ENCODE data around the gene PIK3R1. TPM values are rescaled to one million over a fixed set of nuclear protein-coding genes. Genes with fewer than 3 reads are reported as not detected.

Gene PIK3R1
- total RNA-seq, 4 donors from 2014 or later = 44.9 to 222 (median 81.6) TPM

DNA sequence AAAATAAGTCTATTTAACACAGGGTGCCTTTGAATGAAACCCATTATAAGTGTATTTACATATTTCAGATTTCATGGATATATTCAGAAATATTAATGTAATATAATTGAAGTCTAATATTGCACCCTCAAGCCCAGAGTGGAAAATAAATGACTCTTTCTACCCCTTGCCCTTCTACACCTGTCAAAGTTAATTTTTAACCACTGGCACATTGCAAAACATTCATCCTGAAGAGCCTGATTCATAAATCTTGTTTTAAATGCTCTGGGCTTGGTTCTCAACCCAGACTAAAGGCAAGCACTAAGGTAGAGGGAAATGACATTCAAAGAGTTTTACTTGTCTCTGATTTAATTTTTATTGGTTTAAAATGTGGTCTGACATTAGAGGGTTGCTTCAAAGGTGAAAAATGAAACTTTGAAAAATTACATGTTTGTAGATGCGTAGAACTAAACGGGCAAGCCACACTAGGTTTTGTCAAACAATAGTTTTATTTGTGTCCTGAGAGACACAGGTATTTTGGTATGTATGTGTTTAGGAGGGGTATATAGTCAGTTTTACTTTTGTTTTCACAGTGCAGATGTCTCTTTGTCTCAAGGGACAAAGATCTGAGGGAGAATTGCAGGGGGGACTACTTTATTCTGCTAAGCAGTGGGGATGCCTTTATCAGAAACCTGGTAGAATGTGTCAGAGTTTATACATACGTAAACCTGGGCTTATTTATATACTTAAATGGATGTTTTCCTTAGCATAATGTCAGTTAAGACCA lies 69.7 kb downstream of the PIK3R1 start:
- H3K27ac ChIP-seq = peak overlapping the region; percentile 84 to 93 (median 90)
- no peak for DNase-seq
- H3K9me3 ChIP-seq = no peaks in the 10 kb centered on the region
- TF ChIP-seq POLR2A (IDR thresholded peaks at IDR 0.05) (no peak), EP300 (IDR thresholded peaks at IDR 0.05; ENCODE audit: low read depth) (no peak), CTCF (IDR thresholded peaks at IDR 0.05) (no peak), POLR2AphosphoS5 (IDR thresholded peaks at IDR 0.05) (no peak)
- in situ Hi-C loops (cut with MboI; ENCODE audit: low pct_ligation_motif_present in 1 of 4, low pct_unique_long_range_greater_than_20kb in 1 of 4, low sequenced_read_pairs in 3 of 4) = loop anchor here (5.0 to 25.0 kb wide), 4 partner anchors 172 to 677 kb away; no protein-coding TSS in a partner anchor
- H3K4me1 ChIP-seq = peaks cover 37 to 72% (median 60%) of the 10 kb centered on the region in 4 donors
- no peak overlapping the region for H3K4me3 ChIP-seq
- WGBS, 2 donors (ENCODE audit: low coverage in 1 of 2) = 32 to 75% methylated on average over 3 of the region's 3 CpGs
- intact Hi-C loops (cut with DNase I; ENCODE audit: low total_unique reads) = no loop called here
- no peaks in the 10 kb centered on the region for H3K27me3 ChIP-seq
- H3K36me3 ChIP-seq = peaks cover 0 to 19% (median 12%) of the 10 kb centered on the region in 4 donors

- intact Hi-C loops (cut with DNase I; ENCODE audit: low total_unique reads) = no loop called here
- no peak for DNase-seq
- no peaks in the 10 kb centered on the region for H3K9me3 ChIP-seq
- peaks cover 0 to 13% (median 8%) of the 10 kb centered on the region in 4 donors for H3K36me3 ChIP-seq
- H3K27me3 ChIP-seq = no peaks in the 10 kb centered on the region
- WGBS, 2 donors (ENCODE audit: low coverage in 1 of 2) = 20 to 21% methylated on average over 1 to 4 of the region's 4 CpGs
- H3K27ac ChIP-seq = peak overlapping the region; percentile 84 to 93 (median 90)
- H3K4me3 ChIP-seq = no peak overlapping the region
- in situ Hi-C loops (cut with MboI; ENCODE audit: low pct_ligation_motif_present in 1 of 4, low pct_unique_long_range_greater_than_20kb in 1 of 4, low sequenced_read_pairs in 3 of 4) = loop anchor here (5.0 to 25.0 kb wide), 4 partner anchors 171 to 676 kb away; no protein-coding TSS in a partner anchor
- peaks cover 37 to 80% (median 66%) of the 10 kb centered on the region in 4 donors for H3K4me1 ChIP-seq
- TF ChIP-seq CTCF (IDR thresholded peaks at IDR 0.05) (peak; percentile 77 to 87 (median 78)), EP300 (IDR thresholded peaks at IDR 0.05; ENCODE audit: low read depth) (no peak)
Observed at GRCh38 chr5:68285851-68286611, 70.5 kb downstream of the PIK3R1 start.

DNA sequence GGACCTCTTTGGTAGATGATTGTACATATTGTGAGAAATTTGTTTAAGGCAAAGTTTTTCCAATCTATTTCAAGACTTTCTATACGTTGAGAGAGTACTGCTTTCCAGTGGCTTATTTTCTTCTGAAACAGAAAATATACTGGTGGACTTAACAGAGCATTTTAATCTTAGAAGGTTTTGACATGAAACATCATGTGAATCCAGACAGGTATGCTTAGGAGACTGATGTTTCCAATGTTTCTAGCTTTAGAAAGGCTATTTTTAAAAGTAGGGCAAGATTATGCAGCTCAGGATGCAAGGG lies 71.0 kb downstream of the PIK3R1 start:
- TF ChIP-seq CTCF (IDR thresholded peaks at IDR 0.05) (peak in 1 of 5 experiments; percentile 18), EP300 (IDR thresholded peaks at IDR 0.05; ENCODE audit: low read depth) (no peak), POLR2A (IDR thresholded peaks at IDR 0.05) (no peak)
- Histone ChIP-seq H3K4me1 (peaks cover 37 to 85% (median 66%) of the 10 kb centered on the region in 4 donors), H3K36me3 (peaks cover 0 to 9% (median 6%) of the 10 kb centered on the region in 4 donors), H3K9me3 (no peaks in the 10 kb centered on the region), H3K4me3 (no peak overlapping the region), H3K27me3 (no peaks in the 10 kb centered on the region), H3K27ac (peak overlapping the region; percentile 84 to 93 (median 90))
- DNase-seq = no peak
- intact Hi-C loops (cut with DNase I; ENCODE audit: low total_unique reads) = no loop called here
- in situ Hi-C loops (cut with MboI; ENCODE audit: low pct_ligation_motif_present in 1 of 4, low pct_unique_long_range_greater_than_20kb in 1 of 4, low sequenced_read_pairs in 3 of 4) = loop anchor here (5.0 to 25.0 kb wide), 4 partner anchors 171 to 676 kb away; no protein-coding TSS in a partner anchor
- WGBS, 2 donors (ENCODE audit: low coverage in 1 of 2) = 17 to 33% methylated on average over 1 of the region's 1 CpG

- intact Hi-C loops (cut with DNase I; ENCODE audit: low total_unique reads) = no loop called here
Observed at GRCh38 chr5:68287631-68287975, 72.0 kb downstream of the PIK3R1 start.

More at GRCh38 chr5:68287631-68287975, 72.0 kb downstream of the PIK3R1 start:
- TF ChIP-seq CTCF (IDR thresholded peaks at IDR 0.05) (peak in 1 of 5 experiments; percentile 15), EP300 (IDR thresholded peaks at IDR 0.05; ENCODE audit: low read depth) (no peak), POLR2AphosphoS5 (IDR thresholded peaks at IDR 0.05) (no peak)
- 22 to 34% methylated on average over 8 of the region's 8 CpGs for WGBS, 2 donors (ENCODE audit: low coverage in 1 of 2)
- Histone ChIP-seq H3K27me3 (no peaks in the 10 kb centered on the region), H3K36me3 (peaks cover 0 to 9% (median 4%) of the 10 kb centered on the region in 4 donors), H3K4me3 (peak overlapping the region in 2 of 4 donors; percentile 44 to 60), H3K9me3 (no peaks in the 10 kb centered on the region), H3K27ac (peak overlapping the region; percentile 84 to 93 (median 90)), H3K4me1 (peaks cover 37 to 91% (median 68%) of the 10 kb centered on the region in 4 donors)
- in situ Hi-C loops (cut with MboI; ENCODE audit: low pct_ligation_motif_present in 1 of 4, low pct_unique_long_range_greater_than_20kb in 1 of 4, low sequenced_read_pairs in 3 of 4) = loop anchor here (5.0 to 25.0 kb wide), 4 partner anchors 170 to 675 kb away; no protein-coding TSS in a partner anchor
- no peak for DNase-seq
